Nephron (organoid): ENCODE results near the gene OTOG.

Source experiments
- H3K27ac Mint-ChIP-seq, 3 experiments: 2 replicates each; pipeline ENCODE4 v1.8.0; 2020; ENCODE audit warnings: mixed read lengths in 3 of 3, mild to moderate bottlenecking in 2 of 3, moderate library complexity in 1 of 3
- H3K27me3 Mint-ChIP-seq: 2 replicates; pipeline ENCODE4 v1.8.0; 2021; ENCODE audit warnings: low read depth, mild to moderate bottlenecking, moderate library complexity, mixed read lengths
- H3K36me3 Mint-ChIP-seq: 2 replicates; pipeline ENCODE4 v1.8.0; 2020; ENCODE audit warnings: low read depth, mixed read lengths
- H3K4me1 Mint-ChIP-seq: 2 replicates; pipeline ENCODE4 v1.8.0; 2020; ENCODE audit warnings: mixed read lengths
- H3K4me3 Mint-ChIP-seq, 3 experiments: 2 replicates each; pipeline ENCODE4 v1.8.0; 2020; ENCODE audit warnings: mild to moderate bottlenecking in 3 of 3, mixed read lengths in 3 of 3, moderate library complexity in 2 of 3
- H3K9me3 Mint-ChIP-seq: 2 replicates; pipeline ENCODE4 v1.8.0; 2020; ENCODE audit warnings: mixed read lengths
- CTCF ChIP-seq, 3 experiments: fragments of 200-600 bp; sonication (generic); IDR thresholded peaks; one replicate each; pipeline ENCODE4 v1.5.0; 2021; ENCODE audit warnings: antibody characterized with exemption in 3 of 3; ENCODE audit not compliant: unreplicated experiment in 3 of 3

The OTOG gene

GRCh38 chr11:17641792-17642350 is 94.8 kb downstream of the OTOG start:
- H3K9me3 Mint-ChIP-seq: no peaks in the 10 kb centered on the region
- H3K4me1 Mint-ChIP-seq: no peaks in the 10 kb centered on the region
- no peak overlapping the region for H3K4me3 Mint-ChIP-seq
- TF ChIP-seq CTCF (IDR thresholded peaks at IDR 0.05; ENCODE audit: unreplicated experiment in 3 of 3): no peak
- no peak overlapping the region for H3K27ac Mint-ChIP-seq
- H3K27me3 Mint-ChIP-seq: peaks cover 6% of the 10 kb centered on the region
- H3K36me3 Mint-ChIP-seq: no peaks in the 10 kb centered on the region

GRCh38 chr11:17642370-17642769 is 95.3 kb downstream of the OTOG start:
- H3K9me3 Mint-ChIP-seq: peaks cover 3% of the 10 kb centered on the region
- no peak for TF ChIP-seq CTCF (IDR thresholded peaks at IDR 0.05; ENCODE audit: unreplicated experiment in 3 of 3)
- H3K36me3 Mint-ChIP-seq: no peaks in the 10 kb centered on the region
- H3K4me1 Mint-ChIP-seq: peaks cover 4% of the 10 kb centered on the region
- peaks cover 6% of the 10 kb centered on the region for H3K27me3 Mint-ChIP-seq
- no peak overlapping the region for H3K27ac Mint-ChIP-seq
- no peak overlapping the region for H3K4me3 Mint-ChIP-seq

GRCh38 chr11:17642980-17643379 is 95.9 kb downstream of the OTOG start:
- no peak for TF ChIP-seq CTCF (IDR thresholded peaks at IDR 0.05; ENCODE audit: unreplicated experiment in 3 of 3)
- H3K27me3 Mint-ChIP-seq: peaks cover 6% of the 10 kb centered on the region
- H3K36me3 Mint-ChIP-seq: no peaks in the 10 kb centered on the region
- H3K27ac Mint-ChIP-seq: no peak overlapping the region
- H3K4me3 Mint-ChIP-seq: no peak overlapping the region
- peaks cover 3% of the 10 kb centered on the region for H3K9me3 Mint-ChIP-seq
- peaks cover 10% of the 10 kb centered on the region for H3K4me1 Mint-ChIP-seq

- TF ChIP-seq CTCF (IDR thresholded peaks at IDR 0.05; ENCODE audit: unreplicated experiment in 3 of 3): no peak
- Mint-ChIP-seq H3K4me1 (peaks cover 16% of the 10 kb centered on the region), H3K9me3 (peaks cover 5% of the 10 kb centered on the region), H3K36me3 (no peaks in the 10 kb centered on the region), H3K27me3 (peaks cover 8% of the 10 kb centered on the region), H3K27ac (no peak overlapping the region), H3K4me3 (no peak overlapping the region)
Observed at GRCh38 chr11:17643506-17644405, 96.7 kb downstream of the OTOG start.

GRCh38 chr11:17645190-17645970 is 98.3 kb downstream of the OTOG start:
- no peak for TF ChIP-seq CTCF (IDR thresholded peaks at IDR 0.05; ENCODE audit: unreplicated experiment in 3 of 3)
- Mint-ChIP-seq H3K27ac (no peak overlapping the region), H3K27me3 (peaks cover 10% of the 10 kb centered on the region), H3K36me3 (no peaks in the 10 kb centered on the region), H3K4me1 (peaks cover 32% of the 10 kb centered on the region), H3K4me3 (no peak overlapping the region), H3K9me3 (peaks cover 7% of the 10 kb centered on the region)
